HG03103 (cell line): ENCODE data around the gene HGFAC.

Experiments used
- ATAC-seq: cut with Tn5 transposase; IDR thresholded peaks from one replicate; pipeline ENCODE4 v1.9.1; 2021; ENCODE audit warnings: low read depth; ENCODE audit not compliant: unreplicated experiment

The HGFAC gene

GRCh38 chr4:3483471-3483921 lies 41.7 kb downstream of the HGFAC start:
- ATAC-seq = no peak

DNA sequence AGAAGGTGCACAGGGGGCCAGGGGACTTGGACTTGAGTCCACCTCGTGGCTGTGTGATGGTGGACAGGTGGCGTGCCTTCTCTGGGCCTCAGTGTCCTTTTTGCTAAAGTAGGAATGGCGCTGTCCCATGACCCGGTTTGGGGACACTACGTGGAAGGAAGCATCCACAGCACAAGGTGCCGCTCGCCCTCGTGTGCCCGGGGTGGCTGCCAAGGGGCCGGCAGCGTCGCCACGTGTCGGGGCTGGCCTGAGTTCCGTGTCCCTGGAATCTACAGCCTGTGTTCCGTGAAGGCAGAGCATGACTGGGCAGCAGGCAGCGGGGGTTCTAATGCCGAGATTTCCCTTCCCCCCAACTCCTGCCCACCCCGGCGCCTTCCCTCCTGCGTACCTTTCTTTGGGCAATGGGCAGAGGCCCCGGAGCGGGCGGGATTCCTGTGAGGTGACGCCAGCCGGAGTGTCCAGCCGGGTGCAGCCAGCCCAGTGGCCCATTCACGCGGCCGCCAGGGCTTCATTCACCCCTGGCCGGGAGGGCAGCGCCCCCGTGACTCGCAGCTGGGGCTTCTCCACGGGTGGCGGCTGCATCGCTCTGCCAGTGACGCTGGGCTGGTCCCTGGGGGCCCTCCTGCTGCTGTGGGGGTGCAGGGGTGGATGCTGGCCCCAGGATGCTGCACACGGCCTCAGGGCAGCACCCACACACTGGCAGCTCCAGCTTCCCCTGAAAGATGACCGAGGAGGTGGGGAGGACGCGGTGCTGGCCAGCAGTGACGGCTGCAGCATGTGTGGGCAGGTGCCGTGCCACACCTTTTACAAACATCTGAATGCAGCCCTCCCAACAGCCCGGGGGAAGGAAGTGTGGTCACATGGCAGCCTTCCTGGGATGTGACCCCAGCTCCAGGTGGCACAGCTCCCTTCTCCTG lies 42.5 kb downstream of the HGFAC start:
- no peak for ATAC-seq

GRCh38 chr4:3485011-3485791 lies 43.4 kb downstream of the HGFAC start:
- ATAC-seq = no peak

- no peak for ATAC-seq
Measured at GRCh38 chr4:3485886-3486540, 44.2 kb downstream of the HGFAC start.

DNA sequence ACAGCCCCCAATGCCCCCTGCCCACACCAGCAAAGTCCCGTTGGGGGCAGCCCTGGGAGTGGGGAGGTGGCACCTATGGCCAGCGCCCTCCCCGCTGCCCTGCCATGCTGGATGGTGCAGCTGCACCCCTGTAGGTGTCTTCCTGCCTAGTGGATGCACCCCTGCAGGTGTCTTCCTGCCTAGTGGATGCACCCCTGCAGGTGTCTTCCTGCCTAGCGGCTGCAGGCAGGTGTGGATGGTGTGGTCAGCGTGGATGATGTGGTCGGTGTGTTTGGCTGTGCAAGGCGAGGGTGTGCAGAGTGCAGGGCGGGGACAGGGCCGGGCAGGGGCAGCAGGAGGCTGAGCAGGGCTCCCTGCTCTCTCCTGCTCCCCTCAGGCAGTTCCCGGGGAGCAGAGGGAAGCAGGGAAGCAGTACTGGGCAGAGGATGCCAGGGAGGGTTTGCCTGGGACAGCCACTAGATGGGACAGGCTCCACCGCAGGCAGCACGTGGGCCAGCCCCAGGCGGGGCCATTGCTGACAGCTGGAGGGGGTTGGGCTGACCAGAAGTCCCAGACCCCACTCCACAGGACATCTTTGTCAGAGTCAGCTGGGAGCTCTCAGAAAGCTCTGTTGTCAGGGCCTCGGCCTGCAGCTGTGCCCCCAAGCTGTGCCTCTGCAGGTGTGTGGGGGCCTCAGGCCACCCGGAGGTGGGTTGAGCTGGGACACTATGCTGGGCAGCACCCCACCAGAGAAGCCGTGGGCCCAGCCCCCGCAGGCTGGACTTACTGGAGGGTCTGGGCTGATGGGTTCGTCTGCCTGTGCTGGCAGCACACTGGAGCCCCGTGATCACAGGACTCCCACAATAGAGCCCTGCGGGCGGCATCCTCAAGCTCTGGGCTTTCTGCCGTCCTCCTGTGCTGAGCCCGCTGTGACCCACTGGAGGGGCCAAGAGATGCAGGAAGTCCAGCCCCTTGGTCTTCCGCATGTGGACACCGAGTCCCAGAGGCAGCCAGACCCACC lies 45.1 kb downstream of the HGFAC start:
- ATAC-seq = no peak

GRCh38 chr4:3487861-3488260 lies 46.1 kb downstream of the HGFAC start:
- no peak for ATAC-seq

DNA sequence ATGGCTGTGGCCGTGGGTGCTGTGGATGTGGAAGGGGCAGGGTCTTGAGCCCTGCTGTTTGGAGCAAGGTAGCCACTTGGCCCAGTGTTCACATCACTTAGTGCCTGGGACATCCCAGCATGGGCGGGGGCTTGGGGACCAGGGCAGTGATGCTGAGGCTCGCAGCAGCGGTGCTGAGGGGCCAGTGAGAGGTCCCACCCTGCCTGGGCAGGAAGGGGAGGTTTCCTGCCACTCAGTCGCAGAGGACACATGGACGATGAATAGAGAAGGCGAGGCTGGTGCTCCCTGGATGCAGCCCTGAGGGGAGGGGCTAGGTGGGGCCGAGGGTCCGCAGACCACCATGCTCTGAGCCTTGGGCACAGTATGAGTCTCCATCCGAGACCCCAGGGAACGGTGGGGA lies 47.1 kb downstream of the HGFAC start:
- ATAC-seq = no peak

- no peak for ATAC-seq
Measured at GRCh38 chr4:3489451-3489962, 47.7 kb downstream of the HGFAC start.

GRCh38 chr4:3491681-3492405 lies 50.1 kb downstream of the HGFAC start:
- ATAC-seq = no peak

- no peak for ATAC-seq
Measured at GRCh38 chr4:3492741-3493719, 51.3 kb downstream of the HGFAC start.

DNA sequence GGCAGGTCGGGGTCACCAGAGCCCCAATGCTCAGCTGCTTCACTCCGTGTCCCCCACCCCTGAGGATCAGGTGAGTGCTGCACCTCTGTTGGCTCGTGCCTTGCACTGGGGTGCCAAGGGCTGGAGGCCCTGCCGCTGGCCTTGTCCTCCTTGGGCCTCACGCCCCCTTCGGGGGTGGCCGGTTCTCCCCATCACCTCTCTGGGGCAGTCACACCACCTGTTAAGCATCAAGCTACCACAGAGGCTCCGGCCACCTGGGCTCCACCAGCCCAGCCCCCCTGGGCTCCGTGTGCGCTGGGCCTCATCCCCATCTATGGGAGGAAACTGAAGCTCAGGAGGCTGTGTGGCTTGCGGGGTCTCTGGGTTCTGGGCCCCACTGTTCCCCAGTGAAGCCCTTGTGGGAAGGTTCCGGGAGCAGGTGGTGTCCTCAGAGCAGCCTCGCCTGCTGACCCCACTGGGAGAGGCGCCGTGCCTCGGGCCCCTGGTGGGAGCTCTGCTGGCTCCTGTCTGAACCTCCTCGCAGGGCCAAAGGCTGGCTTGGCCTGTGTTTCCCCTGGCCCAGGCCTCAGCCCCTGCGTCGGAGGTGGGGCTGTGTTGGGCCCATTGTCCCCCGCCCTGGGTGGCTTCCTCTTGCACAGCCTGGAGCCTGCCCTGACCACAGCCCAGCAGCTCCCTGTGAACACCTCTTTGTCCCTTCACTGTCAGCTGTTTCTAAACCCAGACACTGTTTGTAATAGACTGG lies 52.1 kb downstream of the HGFAC start:
- no peak for ATAC-seq

- no peak for ATAC-seq
Measured at GRCh38 chr4:3494462-3494871, 52.7 kb downstream of the HGFAC start.

DNA sequence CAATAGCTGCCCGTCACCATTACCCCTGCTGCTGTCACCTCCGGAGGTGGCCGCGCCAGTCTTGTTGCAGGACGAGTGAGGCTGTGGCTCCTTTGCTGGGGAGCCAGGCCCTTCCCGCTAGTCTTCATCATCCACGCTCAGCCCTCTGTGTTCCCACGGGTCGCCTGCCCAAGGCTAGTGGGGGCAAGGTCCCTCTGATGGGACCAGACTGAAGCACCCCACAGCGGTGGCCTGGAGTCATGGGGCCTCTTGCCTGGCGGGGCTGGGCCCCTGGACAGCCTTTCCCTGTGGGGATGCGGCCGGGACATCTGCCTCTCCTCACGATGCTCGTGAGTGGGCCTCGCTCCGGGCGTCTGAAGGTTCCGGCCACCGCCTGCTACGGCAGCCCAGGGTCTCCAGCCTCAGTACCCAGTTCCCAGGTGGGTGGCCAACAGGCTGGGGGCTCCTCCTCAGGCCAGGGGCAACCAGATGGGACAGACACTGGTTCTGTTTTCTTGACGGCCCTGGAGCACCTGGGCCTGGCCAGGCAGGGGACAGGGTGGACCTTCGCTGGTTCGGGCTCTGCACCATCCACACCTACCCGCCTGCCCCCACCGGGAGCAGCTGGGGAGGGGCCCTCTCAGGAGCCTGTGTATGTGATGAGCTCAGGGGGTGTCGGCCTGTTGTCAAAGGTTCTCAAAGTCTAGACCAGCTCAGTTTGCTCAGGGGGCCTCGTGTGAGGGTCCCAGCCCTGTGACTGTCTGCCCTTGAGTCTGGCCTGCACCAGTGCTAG lies 53.6 kb downstream of the HGFAC start:
- ATAC-seq = no peak

- no peak for ATAC-seq
Measured at GRCh38 chr4:3496021-3496420, 54.3 kb downstream of the HGFAC start.

DNA sequence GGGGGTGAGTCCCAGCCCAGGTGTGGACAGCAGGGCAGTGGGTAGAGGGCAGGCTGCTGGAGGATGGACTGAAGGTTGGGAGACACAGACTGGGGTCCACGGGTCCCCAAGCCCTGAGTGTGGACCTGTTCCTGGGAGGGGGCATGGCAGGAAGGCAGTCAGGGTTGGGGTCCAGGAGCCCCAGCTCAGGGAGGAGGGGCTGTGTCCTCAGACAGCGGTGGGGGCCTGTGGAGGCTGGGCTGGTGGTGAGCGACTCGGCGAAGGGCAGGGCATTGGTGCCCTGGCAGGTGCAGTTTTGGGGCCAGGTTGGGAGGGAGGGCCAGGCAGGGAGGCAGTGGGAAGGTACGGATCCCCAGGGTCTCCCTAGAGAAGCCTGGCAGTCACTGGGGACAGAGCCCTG lies 55.3 kb downstream of the HGFAC start:
- no peak for ATAC-seq
